Mesodermal cell (in vitro differentiated cells): Measurements from ENCODE around the gene TNFRSF11A.
A peak's percentile ranks its signal among the peaks of the same experiment; 100 is the strongest.

Source experiments
- H3K27ac ChIP-seq: 2 replicates; pipeline ENCODE4 v1.7.0; 2013; ENCODE audit warnings: mild to moderate bottlenecking, low read depth, low read length, moderate library complexity; ENCODE audit not compliant: severe bottlenecking
- H3K36me3 ChIP-seq: 2 replicates; pipeline ENCODE4 v1.7.1; 2013; ENCODE audit warnings: mild to moderate bottlenecking, low read length, moderate library complexity; ENCODE audit not compliant: control insufficient read depth, insufficient read depth
- H3K4me1 ChIP-seq: one replicate; pipeline ENCODE4 v1.7.1; 2013; ENCODE audit warnings: mild to moderate bottlenecking, low read length; ENCODE audit not compliant: insufficient read depth, control insufficient read depth, poor library complexity, severe bottlenecking
- H3K4me3 ChIP-seq: 2 replicates; pipeline ENCODE4 v1.7.0; 2013; ENCODE audit warnings: low read length, control low read depth, mild to moderate bottlenecking; ENCODE audit not compliant: insufficient read depth, poor library complexity, severe bottlenecking; ENCODE audit errors: extremely low read depth
- H3K9me3 ChIP-seq: 2 replicates; pipeline ENCODE4 v1.7.1; 2013; ENCODE audit warnings: mild to moderate bottlenecking, low read length, moderate library complexity; ENCODE audit not compliant: control insufficient read depth
- WGBS, 2 experiments: methylation state at CpG; one replicate each; pipeline ENCODE4 v1.1.5; 2013; ENCODE audit warnings: missing lambda C conversion rate in 2 of 2; ENCODE audit not compliant: insufficient coverage in 2 of 2; 5-methylcytosine and 5-hydroxymethylcytosine counted together

Gene TNFRSF11A

DNA sequence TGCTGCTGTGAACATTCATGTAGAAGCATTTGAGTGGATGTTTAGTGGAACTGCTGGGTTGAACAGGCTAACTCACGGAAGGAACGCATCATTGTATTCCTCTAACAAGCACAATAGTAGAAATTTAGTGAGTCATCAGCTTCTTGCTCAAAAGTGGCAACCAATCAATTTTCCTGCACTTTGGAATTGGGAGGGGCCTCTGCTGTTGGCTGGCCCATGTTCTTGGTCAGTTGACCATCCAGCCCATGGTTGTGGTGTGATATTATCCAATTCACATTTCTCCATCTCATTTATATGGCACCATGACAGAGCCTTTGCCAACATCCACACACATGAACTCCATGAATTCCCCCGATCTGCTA, 95.0 kb downstream of the TNFRSF11A start:
- H3K4me3 ChIP-seq, result no peak overlapping the region
- peak overlapping the region; percentile 37 for H3K27ac ChIP-seq
- H3K4me1 ChIP-seq, result peaks cover 15% of the 10 kb centered on the region
- H3K9me3 ChIP-seq, result no peaks in the 10 kb centered on the region
- H3K36me3 ChIP-seq, result no peaks in the 10 kb centered on the region
- 100% methylated on average over 1 of the region's 3 CpGs; no CpG with 5 or more reads in 1 of the 2 experiments for WGBS, 2 experiments

DNA sequence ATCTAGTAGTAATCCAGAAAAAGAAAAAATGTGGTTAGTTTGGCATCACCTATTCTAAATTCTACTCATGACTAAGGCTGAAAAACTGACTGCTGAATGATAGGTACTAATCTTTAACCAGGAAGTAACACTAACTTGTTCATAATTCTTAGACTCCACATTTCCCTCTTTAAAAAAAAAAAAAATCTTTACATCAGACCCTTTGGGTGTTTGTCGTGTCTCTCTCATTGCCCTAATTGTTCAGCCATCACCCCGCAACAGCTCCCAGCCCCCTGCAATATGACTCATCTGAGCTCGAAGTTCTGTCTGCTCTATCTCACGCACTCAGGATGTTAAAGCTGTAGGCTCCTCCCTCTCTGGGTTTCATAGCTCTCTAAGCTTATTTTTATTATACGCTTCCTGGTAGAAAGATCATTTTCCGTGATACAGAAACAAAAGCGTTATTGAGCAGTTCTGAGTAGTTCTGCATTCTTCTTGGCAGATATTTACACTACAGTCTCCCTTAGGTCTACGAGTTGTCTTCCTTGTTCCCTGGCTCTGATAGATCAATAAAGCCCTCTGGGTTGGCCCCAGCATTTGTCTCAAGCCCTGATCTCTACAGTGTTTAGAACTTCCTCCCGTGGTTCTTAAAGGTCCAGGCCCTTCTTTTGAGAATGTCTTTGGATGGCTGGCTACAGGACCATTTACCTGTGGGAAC, 95.6 kb downstream of the TNFRSF11A start:
- 84 to 86% methylated on average over 7 to 9 of the region's 9 CpGs for WGBS, 2 experiments
- Histone ChIP-seq H3K4me3 (no peak overlapping the region), H3K36me3 (no peaks in the 10 kb centered on the region), H3K27ac (peak overlapping the region; percentile 37), H3K9me3 (no peaks in the 10 kb centered on the region), H3K4me1 (peaks cover 15% of the 10 kb centered on the region)

- H3K9me3 ChIP-seq, result no peaks in the 10 kb centered on the region
- WGBS, 2 experiments, result 1 to 6% methylated on average over 12 to 13 of the region's 14 CpGs
- H3K27ac ChIP-seq, result peak overlapping the region; percentile 81
- no peaks in the 10 kb centered on the region for H3K36me3 ChIP-seq
- H3K4me3 ChIP-seq, result peak overlapping the region; percentile 10
- H3K4me1 ChIP-seq, result peaks cover 9% of the 10 kb centered on the region
Observed at GRCh38 chr18:62425465-62426190, 100.5 kb downstream of the TNFRSF11A start.

DNA sequence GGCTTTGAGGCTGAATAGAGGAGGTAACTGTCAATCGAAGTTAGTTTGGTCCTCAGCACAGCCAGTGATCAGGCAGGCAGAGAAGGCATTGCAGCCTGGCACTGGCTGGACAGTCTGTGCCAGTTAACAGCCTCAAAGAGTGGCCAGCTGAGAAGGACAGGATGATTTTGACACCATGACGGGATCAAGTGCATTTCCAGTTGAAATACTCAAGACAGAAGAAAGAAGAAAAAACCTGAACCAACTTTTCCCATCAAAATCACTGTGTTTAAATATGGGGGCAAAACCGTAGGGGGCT, 101.0 kb downstream of the TNFRSF11A start:
- H3K27ac ChIP-seq, result no peak overlapping the region
- no peaks in the 10 kb centered on the region for H3K9me3 ChIP-seq
- WGBS, 2 experiments, result 47 to 60% methylated on average over 1 to 2 of the region's 3 CpGs
- H3K4me1 ChIP-seq, result peaks cover 3% of the 10 kb centered on the region
- H3K36me3 ChIP-seq, result no peaks in the 10 kb centered on the region
- H3K4me3 ChIP-seq, result no peak overlapping the region

GRCh38 chr18:62432176-62432575, 107.1 kb downstream of the TNFRSF11A start:
- 82 to 100% methylated on average over 2 to 3 of the region's 4 CpGs for WGBS, 2 experiments
- Histone ChIP-seq H3K27ac (no peak overlapping the region), H3K36me3 (no peaks in the 10 kb centered on the region)

DNA sequence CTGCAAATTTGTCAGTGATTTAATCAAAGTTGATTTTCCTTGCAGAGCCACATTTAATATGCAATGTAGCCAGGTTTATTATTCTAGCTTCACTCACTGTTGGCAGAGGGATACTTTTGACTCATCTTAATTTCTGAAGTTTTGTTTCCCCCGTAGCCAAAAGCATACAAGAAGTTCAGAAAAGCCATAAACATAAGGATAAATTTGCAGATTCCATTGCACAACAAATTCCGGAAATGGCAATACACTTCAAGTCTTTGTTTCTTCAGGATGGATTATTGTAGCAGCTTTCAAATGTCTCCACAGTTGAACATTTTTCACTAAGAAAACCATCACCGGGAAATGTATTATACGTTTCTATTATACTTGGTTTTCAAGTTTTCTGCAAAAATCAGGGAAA, 109.7 kb downstream of the TNFRSF11A start:
- H3K4me3 ChIP-seq, result no peak overlapping the region
- no peak overlapping the region for H3K27ac ChIP-seq
- H3K4me1 ChIP-seq, result peaks cover 6% of the 10 kb centered on the region
- 83 to 100% methylated on average over 1 to 2 of the region's 4 CpGs for WGBS, 2 experiments
- no peaks in the 10 kb centered on the region for H3K36me3 ChIP-seq
- H3K9me3 ChIP-seq, result no peaks in the 10 kb centered on the region

More at GRCh38 chr18:62432176-62432575, 107.1 kb downstream of the TNFRSF11A start:
- Histone ChIP-seq H3K4me3 (no peak overlapping the region), H3K4me1 (peaks cover under 1% of the 10 kb centered on the region), H3K9me3 (no peaks in the 10 kb centered on the region)

GRCh38 chr18:62435435-62436031, 110.4 kb downstream of the TNFRSF11A start:
- H3K4me3 ChIP-seq, result no peak overlapping the region
- no peaks in the 10 kb centered on the region for H3K9me3 ChIP-seq
- H3K4me1 ChIP-seq, result peaks cover 6% of the 10 kb centered on the region
- H3K27ac ChIP-seq, result no peak overlapping the region
- WGBS, 2 experiments, result 92 to 96% methylated on average over 4 to 5 of the region's 11 CpGs
- no peaks in the 10 kb centered on the region for H3K36me3 ChIP-seq

DNA sequence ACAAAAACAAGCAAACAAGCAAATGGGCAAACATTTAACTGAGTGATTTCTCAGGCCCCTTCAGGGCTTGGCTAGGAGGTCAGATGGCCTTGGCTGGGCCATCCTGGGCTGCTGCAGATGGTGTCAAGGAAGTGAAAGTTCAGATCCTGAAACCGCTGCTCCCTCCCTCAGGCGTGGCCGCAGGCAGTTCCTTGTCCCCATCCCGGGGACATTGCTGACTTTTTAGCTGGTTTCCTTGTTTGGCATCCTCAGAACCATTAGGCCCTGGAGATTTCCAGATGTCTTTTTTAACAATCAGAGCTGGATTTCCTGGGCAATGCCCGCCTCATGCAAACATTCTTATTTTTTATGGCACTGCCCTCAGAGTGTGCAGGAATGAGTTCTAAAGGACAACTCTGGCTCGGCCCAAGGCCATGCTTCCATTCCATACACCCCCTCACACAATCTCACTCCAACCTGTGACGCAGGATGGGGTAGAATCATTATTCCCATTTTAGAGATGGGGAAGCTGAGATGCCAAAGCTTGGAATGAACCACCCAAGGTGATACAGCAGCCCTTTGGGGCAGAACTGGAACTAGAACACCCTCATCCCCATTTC, 111.6 kb downstream of the TNFRSF11A start:
- WGBS, 2 experiments, result 96 to 97% methylated on average over 5 of the region's 7 CpGs
- Histone ChIP-seq H3K9me3 (no peaks in the 10 kb centered on the region), H3K4me1 (peaks cover 6% of the 10 kb centered on the region), H3K36me3 (no peaks in the 10 kb centered on the region), H3K4me3 (no peak overlapping the region), H3K27ac (no peak overlapping the region)

DNA sequence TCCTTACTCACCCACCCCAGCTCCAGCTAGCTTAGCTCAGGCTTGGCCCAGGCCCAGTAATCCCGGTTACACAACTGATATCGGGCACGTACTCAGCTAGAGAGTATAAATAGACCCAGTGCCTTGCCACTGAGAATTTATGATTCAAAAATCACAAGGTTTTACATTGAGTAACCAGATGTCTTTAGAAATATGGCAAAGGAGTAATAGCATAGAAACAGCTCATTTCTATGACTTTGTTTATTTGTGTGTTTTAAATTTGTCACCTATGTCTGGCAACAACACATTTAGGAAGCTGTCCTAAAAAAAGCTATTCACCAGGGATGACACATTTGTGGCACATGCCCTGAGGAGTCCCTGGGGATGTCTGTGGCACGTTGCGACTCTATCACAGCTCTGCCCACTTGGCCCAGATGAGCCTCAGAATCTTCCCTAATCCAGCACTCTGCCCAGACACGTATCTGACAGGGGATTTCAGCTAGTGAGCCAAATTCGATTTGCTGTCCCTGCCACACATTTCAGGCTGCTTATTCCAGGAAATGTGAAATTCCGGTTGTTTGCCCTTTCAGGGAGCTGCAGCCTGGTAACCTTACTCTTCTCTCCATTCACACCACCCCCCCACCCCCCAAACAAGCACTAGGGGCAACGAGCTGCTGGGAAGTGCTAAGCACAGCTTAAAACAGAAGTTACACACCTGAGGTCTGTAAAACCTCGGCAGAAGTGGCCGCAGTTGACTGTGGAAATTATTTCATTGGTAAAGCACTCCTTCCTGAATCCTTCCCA, 112.3 kb downstream of the TNFRSF11A start:
- no peaks in the 10 kb centered on the region for H3K36me3 ChIP-seq
- H3K4me1 ChIP-seq, result peaks cover 6% of the 10 kb centered on the region
- no peak overlapping the region for H3K4me3 ChIP-seq
- WGBS, 2 experiments, result 73 to 79% methylated on average over 7 to 9 of the region's 11 CpGs
- H3K9me3 ChIP-seq, result no peaks in the 10 kb centered on the region
- no peak overlapping the region for H3K27ac ChIP-seq

GRCh38 chr18:62438018-62438329, 112.9 kb downstream of the TNFRSF11A start:
- H3K4me3 ChIP-seq, result no peak overlapping the region
- H3K27ac ChIP-seq, result no peak overlapping the region
- WGBS, 2 experiments, result 82 to 93% methylated on average over 2 to 8 of the region's 10 CpGs
- H3K9me3 ChIP-seq, result no peaks in the 10 kb centered on the region
- no peaks in the 10 kb centered on the region for H3K36me3 ChIP-seq
- H3K4me1 ChIP-seq, result peaks cover 6% of the 10 kb centered on the region
